AG09309 (cell line): ENCODE measurements around the gene HMCES.

ENCODE experiments used
- DNase-seq: peaks from one replicate; pipeline ENCODE4 v3.0.0-alpha.2; 2010; ENCODE audit warnings: low read depth
- H3K4me3 ChIP-seq: 2 replicates; pipeline ENCODE4 v1.5.1; 2011; ENCODE audit warnings: mild to moderate bottlenecking, low read depth, low read length, moderate library complexity; ENCODE audit not compliant: control insufficient read depth
- CTCF ChIP-seq: IDR thresholded peaks from 2 replicates; pipeline ENCODE4 v1.5.1; 2011; ENCODE audit warnings: mild to moderate bottlenecking, low read depth, low read length, inconsistent platforms; ENCODE audit not compliant: insufficient read depth, control insufficient read depth; ENCODE audit errors: missing control alignments

The HMCES gene

GRCh38 chr3:129268396-129268795 lies 10.3 kb upstream of the HMCES start:
- no peak overlapping the region for H3K4me3 ChIP-seq
- no peak for TF ChIP-seq CTCF
- no peak for DNase-seq

GRCh38 chr3:129271674-129272073 lies 7.0 kb upstream of the HMCES start:
- no peak for TF ChIP-seq CTCF

GRCh38 chr3:129276385-129276784 lies 2.3 kb upstream of the HMCES start:
- H3K4me3 ChIP-seq = no peak overlapping the region
- DNase-seq = no peak
- no peak for TF ChIP-seq CTCF

More at GRCh38 chr3:129271674-129272073, 7.0 kb upstream of the HMCES start:
- H3K4me3 ChIP-seq = no peak overlapping the region
- DNase-seq = no peak

DNA sequence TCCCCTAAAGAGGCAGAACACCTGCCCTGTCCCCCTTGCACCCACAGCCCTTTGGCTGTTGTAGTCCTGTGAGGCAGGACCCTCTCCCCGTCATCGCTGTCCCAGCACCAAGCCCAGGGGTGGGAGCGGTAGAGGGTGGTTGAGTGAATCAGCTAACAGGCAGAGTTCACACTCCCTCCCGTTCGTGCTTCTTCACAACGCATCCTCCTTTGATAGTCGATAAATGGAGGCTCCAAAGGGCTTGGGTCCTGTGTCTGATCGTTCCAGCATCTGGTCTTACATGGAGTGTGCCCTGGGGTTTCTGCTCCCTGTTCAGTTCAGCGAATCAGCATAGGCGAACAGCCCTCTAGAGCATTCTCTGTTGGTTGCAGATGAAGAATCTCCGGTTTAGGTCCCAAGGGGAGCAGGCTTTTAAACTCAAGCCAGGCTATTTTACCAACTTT lies 820 bp upstream of the HMCES start:
- no peak overlapping the region for H3K4me3 ChIP-seq
- no peak for TF ChIP-seq CTCF
- DNase-seq = no peak

GRCh38 chr3:129278966-129279906 lies 566 bp downstream of the HMCES start:
- no peak for TF ChIP-seq CTCF
- no peak for DNase-seq

GRCh38 chr3:129280183-129280582 lies 1.5 kb downstream of the HMCES start:
- H3K4me3 ChIP-seq = no peak overlapping the region
- no peak for DNase-seq
- no peak for TF ChIP-seq CTCF

More at GRCh38 chr3:129278966-129279906, 566 bp downstream of the HMCES start:
- peak overlapping the region; percentile 77 for H3K4me3 ChIP-seq

DNA sequence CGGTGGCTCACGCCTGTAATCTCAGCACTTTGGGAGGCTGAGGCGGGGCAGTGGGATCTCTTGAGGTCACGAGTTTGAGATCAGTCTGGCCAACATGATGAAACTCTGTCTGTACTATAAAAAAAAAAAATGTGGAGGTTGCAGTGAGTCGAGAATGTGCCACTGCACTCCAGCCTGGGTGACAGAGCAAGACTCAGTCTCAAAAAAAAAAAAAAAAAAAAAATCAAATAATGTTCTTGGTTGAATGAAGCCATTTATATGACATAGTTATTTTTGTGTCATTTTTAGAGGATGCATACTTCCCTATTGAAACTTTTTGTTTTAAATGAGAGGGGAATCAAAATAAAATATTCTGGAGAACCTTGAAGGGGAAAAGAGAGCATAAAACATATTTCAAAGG lies 3.1 kb downstream of the HMCES start:
- no peak for TF ChIP-seq CTCF
- DNase-seq = no peak
- H3K4me3 ChIP-seq = no peak overlapping the region
